Suprapubic skin (tissue), 3 donors: ENCODE results near the gene MOCS2.

Experiments used
- EP300 ChIP-seq: sonication (generic); formaldehyde crosslinking; IDR thresholded peaks from one replicate; pipeline ENCODE4 v1.6.1; 2017; ENCODE audit warnings: antibody characterized with exemption
- TF ChIP-seq, protein P1 (sequence below), 2 donors: fragments of 200-600 bp in 1 of 2; fragments of 450-650 bp in 1 of 2; sonication (generic) in 1 of 2; IDR thresholded peaks; one replicate each; pipeline ENCODE4 v1.5.1; 2016 to 2019; ENCODE audit warnings: antibody characterized with exemption in 2 of 2, mild to moderate bottlenecking in 1 of 2, moderate library complexity in 1 of 2

DNA sequence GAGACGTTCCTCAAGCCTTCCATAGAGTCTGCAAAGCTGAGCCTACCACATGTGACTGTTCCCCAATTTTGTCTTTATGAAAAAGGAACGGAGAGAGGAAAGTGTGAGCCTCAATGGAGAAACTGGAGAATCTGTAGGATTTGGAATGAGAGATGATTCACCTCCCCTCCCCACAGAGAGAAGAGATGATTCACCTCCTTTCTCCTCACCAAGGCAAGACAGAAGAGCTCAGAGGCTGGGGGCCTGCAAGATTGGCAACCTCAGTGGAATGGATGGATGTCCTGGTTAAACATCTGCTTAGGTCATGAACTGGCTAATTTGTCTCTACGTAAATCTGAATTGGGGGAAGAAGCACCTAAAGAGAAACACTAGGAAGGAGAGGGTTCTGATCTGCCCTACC is 17.0 kb upstream of the MOCS2 start:
- TF ChIP-seq, protein P1, sequence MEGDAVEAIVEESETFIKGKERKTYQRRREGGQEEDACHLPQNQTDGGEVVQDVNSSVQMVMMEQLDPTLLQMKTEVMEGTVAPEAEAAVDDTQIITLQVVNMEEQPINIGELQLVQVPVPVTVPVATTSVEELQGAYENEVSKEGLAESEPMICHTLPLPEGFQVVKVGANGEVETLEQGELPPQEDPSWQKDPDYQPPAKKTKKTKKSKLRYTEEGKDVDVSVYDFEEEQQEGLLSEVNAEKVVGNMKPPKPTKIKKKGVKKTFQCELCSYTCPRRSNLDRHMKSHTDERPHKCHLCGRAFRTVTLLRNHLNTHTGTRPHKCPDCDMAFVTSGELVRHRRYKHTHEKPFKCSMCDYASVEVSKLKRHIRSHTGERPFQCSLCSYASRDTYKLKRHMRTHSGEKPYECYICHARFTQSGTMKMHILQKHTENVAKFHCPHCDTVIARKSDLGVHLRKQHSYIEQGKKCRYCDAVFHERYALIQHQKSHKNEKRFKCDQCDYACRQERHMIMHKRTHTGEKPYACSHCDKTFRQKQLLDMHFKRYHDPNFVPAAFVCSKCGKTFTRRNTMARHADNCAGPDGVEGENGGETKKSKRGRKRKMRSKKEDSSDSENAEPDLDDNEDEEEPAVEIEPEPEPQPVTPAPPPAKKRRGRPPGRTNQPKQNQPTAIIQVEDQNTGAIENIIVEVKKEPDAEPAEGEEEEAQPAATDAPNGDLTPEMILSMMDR (IDR thresholded peaks at IDR 0.05): no peak
- TF ChIP-seq EP300: no peak
